Hepatic stellate cell (primary cell): ENCODE data around the gene NUFIP1.
A peak's percentile ranks its signal among the peaks of the same experiment; 100 is the strongest.
"Not testable (repeated sequence)": the region's sequence is repeated elsewhere in the genome, so short reads cannot be mapped to it uniquely, and the experiment has no call there.

Experiments used
- DNase-seq: peaks from one replicate; pipeline ENCODE4 v3.0.0; 2011; ENCODE audit warnings: low spot score

The NUFIP1 gene

DNA sequence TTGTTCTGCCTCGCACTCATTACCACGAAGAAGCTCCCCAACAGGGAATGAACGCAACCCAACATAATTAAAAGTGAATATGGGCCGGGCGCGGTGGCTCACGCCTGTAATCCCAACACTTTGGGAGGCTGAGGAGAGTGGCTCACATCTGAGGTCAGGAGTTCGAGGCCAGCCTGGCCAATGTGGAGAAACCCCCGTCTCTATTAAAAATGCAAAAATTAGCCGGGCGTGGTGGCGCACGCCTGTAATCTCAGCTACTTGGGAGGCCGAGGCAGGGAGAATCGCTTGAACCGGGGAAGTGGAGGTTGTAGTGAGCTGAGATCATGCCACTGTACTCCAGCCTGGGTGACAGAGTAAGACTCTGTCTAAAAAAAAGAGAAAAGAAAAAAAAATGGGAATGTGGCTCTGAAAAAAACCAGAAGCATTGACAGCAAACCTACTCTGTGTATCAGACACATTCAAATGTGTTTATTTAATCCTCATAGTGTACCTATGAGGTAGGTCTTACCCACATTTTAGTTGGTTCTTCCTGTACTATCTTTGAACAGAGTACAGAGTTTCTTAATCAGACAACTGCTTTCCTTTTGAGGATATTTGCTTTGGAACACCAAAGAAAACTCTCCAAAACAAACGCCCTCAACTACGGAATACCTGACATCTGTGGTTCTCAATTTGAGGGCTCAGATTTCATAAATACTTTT is 70.0 kb downstream of the NUFIP1 start:
- DNase-seq = no peak

DNA sequence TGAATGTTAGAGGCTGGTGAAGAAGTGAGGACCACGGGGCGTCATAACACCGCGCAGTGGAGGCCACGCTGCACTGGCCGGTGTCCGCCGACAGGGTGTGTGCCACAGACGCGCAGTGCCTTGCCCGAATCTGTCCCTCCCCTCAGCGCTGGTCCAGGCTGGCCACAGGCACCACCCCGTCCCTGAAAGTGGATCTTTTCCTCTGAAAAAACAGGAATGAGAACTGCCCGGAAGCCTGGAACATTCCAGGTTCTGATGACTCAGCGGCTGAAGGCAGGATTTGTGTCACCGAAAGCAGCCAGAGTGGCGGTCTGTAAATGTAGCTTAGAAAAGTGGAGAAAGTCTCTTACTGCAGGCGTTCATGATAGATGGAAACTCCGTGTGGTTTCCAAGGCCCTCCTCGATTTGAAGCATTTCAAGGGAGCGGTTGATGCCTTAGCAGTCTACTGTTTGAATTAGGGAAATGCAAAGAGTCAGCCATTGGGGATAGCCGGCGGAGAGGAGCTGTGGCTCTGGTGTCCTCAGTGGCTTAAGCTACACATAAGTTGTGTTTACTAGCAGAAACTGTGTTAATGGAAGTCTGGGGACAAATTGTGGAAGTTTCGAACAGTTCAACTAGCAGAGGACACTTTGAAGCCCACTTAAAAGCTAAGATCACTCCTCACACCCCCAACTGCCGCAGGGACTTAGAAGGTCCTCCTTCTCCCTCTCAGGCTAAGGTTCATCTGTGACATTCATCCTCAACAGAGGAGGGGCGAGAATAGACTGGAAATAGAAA is 70.8 kb downstream of the NUFIP1 start:
- DNase-seq = peak; percentile 78

DNA sequence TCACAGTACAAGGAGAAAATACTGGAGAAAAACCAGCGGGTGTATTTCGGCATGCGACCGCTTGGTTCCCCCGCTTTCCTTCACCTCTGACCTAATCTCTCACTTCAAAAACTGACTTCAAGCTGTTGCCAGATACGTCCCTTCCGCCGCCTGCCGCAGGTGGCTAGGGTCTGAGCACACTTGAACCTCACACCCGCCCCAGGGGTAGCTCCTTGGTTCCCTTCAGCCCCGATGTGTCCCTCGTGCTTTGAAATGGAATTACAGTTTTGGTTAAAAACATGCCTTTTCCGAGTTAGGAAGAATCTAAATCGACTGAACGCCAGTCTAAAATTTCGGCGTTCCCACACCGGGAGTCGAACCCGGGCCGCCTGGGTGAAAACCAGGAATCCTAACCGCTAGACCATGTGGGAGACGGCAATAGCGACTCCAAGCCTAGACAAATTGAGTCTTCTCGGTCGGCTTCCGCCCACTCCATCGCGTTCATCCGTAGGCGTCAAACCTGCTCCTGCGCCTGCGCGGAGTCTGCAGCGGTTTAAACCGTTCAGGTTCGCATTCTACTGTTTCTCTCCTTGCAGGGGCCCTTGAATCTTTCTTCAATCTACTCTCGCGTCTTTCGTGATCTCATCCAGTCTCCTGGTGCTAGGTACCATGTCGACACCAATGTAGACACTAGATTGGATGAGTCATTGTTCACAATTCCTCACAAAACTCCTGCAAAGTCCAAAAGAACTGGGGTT is 71.5 kb downstream of the NUFIP1 start:
- peak; percentile 79 for DNase-seq

DNA sequence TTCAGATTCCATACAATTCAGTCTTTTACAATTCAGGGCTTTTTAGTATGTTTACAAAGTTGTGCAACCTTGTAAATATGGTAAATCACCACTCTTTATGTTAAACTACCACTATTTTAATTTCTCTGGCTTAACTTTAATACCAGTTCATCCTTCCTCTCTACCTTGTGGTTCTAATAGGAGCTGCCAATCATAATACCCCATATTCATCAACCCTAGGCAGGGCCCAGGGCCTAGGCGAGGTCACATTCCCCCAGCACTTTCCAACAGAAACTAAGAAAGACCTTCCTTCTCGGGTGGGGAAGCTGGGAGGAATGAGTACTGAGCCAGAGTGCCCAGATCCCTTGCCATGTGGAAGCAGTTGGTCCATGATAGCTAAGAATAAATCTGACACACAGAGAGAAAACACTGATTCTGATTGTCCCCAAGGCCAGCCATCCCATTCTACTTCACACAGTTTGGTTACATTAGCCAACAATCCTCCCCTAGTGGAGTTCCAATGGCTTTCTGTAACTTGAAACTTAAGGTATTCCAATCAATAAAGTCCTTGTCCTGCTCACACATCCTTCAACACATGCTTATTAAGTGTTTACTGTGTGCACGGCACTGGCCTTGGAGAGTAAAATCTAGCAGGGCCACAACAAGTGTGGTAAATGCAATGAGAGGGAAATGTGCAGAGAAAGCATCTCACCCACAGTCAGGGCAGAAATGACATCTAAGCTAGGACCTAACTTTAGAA is 76.8 kb downstream of the NUFIP1 start:
- DNase-seq = no peak

DNA sequence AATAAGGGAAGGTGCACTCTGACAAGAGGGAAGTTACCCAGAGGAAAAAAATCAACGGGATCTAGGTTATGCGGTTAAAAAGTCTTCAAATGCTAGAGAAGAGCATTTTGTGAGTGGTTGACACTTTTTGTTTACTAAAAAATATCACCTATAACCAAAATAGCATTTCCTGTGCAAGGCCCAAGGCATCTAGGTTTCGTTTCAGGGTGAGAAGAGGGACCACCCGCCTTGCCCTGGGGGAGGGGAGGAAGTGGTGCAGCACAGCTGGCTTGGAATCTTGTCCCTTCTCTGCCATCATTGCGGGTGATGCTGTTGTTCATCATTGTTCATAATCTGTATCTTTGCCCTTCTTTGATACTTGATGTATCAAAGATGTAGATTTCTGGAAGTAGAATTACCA is 80.6 kb downstream of the NUFIP1 start:
- DNase-seq = no peak

DNA sequence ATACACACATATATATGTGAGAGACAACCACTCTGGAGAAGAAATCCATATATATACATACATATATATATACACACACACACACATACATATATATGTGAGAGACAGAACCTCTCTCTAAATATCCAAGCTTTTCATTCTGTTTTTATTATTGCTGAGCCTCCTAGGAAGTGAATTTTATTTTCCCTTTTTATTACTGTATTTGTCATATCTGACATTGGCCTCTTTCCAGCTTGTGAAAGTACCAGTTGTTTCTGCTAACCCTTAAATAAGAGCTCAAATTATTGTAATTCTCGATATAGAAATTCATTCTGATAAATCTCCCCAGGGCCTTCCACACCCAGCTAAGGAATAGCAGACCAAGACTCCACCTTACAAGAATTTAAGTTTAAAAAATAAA is 81.0 kb downstream of the NUFIP1 start:
- DNase-seq = no peak

DNA sequence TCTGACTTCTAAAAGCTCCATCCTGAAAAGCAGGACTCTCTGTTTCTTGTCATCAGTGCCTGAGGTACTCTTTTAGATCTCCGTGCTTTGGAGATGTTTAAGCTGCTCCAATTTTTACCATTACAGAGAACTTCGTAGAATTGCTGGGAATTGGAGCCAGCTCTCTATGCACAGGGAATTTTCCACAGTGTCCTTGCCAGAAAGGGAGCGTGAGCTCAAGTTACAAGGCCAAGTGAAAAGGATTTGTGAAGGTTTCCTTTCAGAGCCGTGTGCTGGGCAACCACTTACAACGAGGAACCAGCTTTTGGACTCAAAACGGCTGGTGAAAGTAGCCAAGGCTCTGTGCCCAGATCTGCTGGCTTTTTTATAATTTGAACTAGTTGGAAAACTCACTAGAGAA is 82.6 kb downstream of the NUFIP1 start:
- DNase-seq = no peak

DNA sequence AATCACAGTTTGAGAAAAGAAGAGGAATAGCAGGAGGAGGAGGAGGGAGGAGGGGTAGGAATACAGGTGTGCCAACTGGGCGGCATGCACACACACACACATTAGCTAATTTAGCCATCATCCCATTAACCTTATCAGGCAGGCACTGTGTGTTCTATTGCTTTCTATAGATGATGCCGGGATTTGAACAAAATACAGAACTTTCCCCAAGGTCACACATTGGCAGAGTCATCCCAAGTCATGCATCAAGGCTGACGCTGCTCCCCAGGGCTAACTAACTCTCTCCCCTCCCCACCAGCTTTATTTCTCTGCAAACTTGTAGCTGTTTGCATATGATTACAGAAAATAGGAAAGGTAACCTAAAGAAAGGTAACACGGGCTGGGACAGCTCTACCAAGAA is 83.0 kb downstream of the NUFIP1 start:
- no peak for DNase-seq

DNA sequence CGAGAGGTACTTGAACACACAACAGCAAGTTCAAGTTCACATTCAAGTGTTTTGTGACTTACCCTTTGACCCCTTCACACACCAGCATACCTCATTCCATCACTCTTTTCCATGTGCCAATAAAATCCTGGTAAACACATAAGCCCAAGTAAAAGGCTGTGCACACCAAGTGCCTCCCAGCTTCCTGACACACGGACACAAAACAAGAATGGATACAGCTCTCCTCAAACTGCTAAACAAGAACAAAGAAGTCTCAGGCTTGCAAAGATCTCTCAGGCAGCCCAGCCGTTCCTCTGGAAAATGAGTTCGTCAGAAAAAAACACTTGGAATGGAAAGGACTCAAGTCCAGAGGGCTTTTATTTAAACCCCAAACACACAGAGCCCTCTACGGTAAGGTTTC is 83.7 kb downstream of the NUFIP1 start:
- no peak for DNase-seq

DNA sequence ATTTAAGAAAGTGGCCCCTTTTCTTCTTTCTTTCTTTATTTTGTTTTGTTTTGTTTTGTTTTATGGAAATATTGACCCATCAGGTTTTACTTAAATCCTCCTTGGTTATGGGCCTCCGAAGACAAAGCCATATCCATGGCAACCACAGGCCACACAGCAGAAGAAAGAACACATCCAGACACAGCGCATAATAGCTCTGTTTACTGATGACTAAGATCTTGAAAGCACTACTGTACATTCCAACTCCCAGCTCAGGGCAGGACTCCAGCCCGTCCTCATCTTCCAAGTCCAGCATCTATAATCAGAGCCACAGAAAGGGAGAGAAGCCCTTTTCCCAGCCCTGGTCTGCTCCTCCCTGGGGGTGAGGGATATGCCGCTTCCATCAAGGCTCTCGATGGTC is 84.3 kb downstream of the NUFIP1 start:
- DNase-seq = peak; percentile 68

DNA sequence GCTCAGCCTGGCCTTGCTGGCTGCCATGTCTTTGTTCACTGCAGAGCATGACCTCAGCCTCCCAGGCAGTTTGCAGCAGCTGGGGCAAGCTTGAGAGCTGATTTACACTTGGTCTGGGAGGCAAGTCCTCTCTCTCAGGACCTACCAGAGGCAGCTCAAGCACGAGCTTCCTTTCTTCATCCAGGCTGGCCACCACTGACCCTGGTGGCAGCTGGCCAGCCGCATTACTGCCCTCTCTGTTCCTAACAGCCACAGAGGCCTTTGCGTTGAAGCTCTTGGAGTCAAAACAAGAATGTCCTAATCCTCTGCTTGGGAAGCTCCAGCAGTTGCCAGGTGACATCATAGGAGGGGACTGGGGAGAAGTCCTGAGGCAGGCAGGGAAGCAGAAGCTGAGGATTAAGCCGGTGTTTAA is 85.7 kb downstream of the NUFIP1 start:
- DNase-seq = peak; percentile 33

DNA sequence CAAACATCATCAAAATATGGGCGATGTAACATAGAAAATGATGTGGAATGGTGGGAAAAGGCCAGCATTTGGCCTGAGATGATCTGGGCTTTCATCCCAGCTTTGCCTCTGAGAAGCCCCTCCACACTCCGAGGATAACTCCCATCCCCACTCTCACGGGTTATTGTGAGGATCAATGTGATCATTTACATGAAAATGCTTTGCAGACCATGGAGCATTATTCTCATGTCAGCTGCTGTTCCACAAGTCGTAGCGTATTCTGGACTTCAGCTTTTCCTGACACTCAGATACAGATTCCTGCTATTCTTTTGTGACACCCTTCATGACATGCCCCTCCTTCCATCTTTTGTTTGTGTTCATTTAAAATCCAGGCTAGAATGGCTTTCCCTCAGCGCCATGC is 86.5 kb downstream of the NUFIP1 start:
- DNase-seq = no peak

DNA sequence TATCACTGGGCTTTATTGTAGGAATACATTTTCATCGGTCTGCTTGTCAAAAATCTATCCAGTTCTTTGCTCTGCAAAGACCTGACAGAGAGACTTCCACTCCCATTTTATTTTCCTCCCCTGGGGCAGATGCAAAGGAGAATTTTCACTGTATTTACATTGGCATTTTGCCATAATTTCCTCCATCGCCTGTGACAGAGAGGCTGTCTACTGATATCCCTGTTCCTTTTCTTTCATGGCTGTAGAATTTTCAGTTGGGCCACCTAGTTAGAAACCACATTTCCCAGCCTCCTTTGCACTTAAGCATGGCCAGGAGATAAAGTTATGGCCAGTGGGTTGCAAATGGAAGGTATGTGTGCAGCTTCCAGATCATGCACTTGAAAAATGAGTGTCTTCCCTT is 89.3 kb downstream of the NUFIP1 start:
- DNase-seq = no peak

DNA sequence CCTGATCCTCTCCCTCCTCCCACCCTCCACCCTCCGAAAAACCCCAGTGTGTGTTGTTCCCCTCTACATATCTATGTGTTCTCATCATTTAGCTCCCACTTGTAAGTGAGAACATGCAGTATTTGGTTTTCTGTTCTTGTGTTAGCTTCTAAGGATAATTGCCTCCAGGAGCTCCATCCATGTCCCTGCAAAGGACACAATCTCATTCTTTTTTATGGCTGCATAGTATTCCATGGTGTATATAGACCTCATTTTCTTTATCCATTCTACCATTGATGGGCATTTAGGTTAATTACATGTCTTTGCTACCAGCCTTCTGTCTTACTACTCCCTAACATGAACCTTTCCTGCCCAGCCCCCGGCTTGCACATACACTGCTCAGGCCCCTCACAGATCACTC is 91.0 kb downstream of the NUFIP1 start:
- not testable (repeated sequence) for DNase-seq

DNA sequence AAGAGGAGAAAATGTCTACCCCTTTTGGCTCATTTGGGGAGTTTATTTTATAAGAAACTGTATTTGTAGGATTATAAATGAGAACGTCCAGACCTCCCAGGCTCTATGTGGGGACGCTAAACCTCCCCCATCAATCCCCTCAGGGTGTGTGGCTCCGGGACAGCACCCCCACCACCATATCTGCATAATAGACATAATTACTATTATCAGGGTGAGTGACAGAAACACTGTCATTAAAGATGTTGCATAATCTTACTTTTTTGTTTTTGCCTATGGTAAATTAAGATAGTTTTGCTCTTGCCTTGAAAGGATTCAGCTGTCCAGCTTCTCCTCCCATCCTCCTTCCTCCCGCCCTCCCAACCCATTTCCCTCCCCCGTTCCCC is 93.3 kb downstream of the NUFIP1 start:
- no peak for DNase-seq

DNA sequence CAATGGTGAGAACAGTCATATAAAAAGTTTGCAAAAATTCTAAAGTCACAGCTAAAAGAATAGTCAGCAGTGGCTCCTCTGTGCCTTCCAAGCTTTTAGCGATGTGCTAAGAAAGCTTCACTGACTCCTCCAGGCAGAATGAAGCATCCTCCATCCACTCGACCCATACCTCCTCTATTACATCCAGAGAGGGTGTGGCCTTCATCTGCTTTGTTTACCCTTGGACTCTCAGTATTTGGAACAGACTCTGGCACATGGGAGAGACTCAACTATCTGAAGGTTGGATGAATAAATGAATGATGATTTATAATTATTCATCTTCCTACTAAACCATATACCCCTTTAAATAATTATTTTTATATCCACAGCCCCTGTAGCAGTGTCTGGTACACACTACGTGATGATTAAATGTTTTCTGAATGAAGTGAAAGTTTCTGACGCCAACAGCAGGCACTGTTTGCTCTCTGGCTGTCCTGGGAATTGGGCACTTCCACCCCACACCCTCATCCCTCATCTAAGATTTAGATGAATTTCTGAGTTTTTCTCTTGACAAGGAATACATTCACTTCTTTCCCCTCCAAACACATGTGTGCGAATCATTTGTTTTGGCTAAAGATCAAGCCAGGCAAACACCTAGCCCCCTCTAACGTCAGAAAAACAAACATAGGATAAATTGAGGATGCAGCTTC is 93.9 kb downstream of the NUFIP1 start:
- no peak for DNase-seq

DNA sequence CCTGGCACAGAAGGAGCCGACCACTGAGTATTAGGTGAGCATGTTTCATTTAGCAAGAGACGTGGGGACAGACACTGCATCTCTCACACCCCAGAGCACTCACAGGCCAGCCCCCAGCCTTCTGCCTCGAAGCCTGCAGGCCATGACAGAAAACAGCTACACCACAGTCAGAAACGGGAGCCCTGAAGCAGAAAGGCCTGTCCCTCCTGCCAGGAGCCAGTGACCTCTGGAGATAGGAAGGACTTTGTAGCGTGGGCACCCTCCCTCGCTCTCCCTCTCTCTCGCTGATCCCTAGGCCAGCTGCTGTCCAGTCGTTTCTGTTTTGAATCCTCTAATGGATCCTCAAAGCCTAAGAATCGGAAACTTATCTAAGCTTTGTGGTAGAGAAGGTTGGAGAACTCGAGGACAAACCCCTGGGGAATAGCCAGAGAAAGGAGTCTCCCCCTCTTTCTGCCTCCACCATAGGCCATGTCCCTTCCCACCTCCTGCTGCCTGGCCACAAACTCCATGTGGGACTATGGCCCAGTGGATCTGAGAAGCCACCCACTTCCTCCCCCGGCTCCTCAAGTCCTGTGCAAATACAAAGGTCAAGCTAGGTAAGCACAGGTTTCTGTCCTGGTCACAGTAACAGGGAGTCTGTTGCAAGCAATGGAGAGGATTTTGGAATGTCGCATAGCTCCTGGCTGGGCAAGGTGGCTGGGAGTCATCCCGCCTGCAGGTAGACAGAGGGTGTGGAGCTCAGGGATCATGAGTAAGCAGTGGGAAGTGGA is 95.1 kb downstream of the NUFIP1 start:
- DNase-seq = no peak
